Epithelial cell of esophagus (primary cell): Measurements from ENCODE around the gene FLVCR2.
"Not testable (repeated sequence)": the region's sequence is repeated elsewhere in the genome, so short reads cannot be mapped to it uniquely, and the experiment has no call there.

Experiments used
- DNase-seq: peaks from one replicate; pipeline ENCODE4 v3.0.0; 2010; ENCODE audit warnings: low read depth
- H3K4me3 ChIP-seq: 2 replicates; pipeline ENCODE4 v1.5.1; 2011; ENCODE audit warnings: mild to moderate bottlenecking, low read length, control low read depth
- CTCF ChIP-seq: IDR thresholded peaks from 2 replicates; pipeline ENCODE4 v1.5.1; 2011; ENCODE audit warnings: low read depth, mild to moderate bottlenecking, low read length, control low read depth, inconsistent platforms; ENCODE audit not compliant: insufficient read depth; ENCODE audit errors: missing control alignments

Gene FLVCR2

GRCh38 chr14:75672605-75673192, 94.3 kb downstream of the FLVCR2 start:
- no peak for TF ChIP-seq CTCF
- no peak overlapping the region for H3K4me3 ChIP-seq
- no peak for DNase-seq

- H3K4me3 ChIP-seq: no peak overlapping the region
- TF ChIP-seq CTCF: no peak
- no peak for DNase-seq
Measured at GRCh38 chr14:75673345-75674035, 95.1 kb downstream of the FLVCR2 start.

- peak; percentile 37 for TF ChIP-seq CTCF
- no peak overlapping the region for H3K4me3 ChIP-seq
- DNase-seq: peak; percentile 84
Measured at GRCh38 chr14:75675265-75675960, 97.0 kb downstream of the FLVCR2 start.

GRCh38 chr14:75685910-75686309, 107.5 kb downstream of the FLVCR2 start:
- no peak overlapping the region for H3K4me3 ChIP-seq
- DNase-seq: no peak
- TF ChIP-seq CTCF: no peak

- no peak overlapping the region for H3K4me3 ChIP-seq
- DNase-seq: no peak
- TF ChIP-seq CTCF: no peak
Measured at GRCh38 chr14:75689012-75689411, 110.6 kb downstream of the FLVCR2 start.

- TF ChIP-seq CTCF: no peak
- H3K4me3 ChIP-seq: no peak overlapping the region
- no peak for DNase-seq
Measured at GRCh38 chr14:75690010-75690409, 111.6 kb downstream of the FLVCR2 start.

GRCh38 chr14:75695025-75695424, 116.6 kb downstream of the FLVCR2 start:
- DNase-seq: not testable (repeated sequence)

More at GRCh38 chr14:75695025-75695424, 116.6 kb downstream of the FLVCR2 start:
- not testable (repeated sequence) for H3K4me3 ChIP-seq
